Measurements from ENCODE around the gene PYGM. TPM values are rescaled to one million over a fixed set of nuclear protein-coding genes. Genes with fewer than 3 reads are reported as not detected.
"Not testable (repeated sequence)": the region's sequence is repeated elsewhere in the genome, so short reads cannot be mapped to it uniquely, and the experiment has no call there.

The PYGM gene
- total RNA-seq, 6 experiments from 2014 or later: 0.11 to 0.21 (median 0.13) TPM; not detected in 2

DNA sequence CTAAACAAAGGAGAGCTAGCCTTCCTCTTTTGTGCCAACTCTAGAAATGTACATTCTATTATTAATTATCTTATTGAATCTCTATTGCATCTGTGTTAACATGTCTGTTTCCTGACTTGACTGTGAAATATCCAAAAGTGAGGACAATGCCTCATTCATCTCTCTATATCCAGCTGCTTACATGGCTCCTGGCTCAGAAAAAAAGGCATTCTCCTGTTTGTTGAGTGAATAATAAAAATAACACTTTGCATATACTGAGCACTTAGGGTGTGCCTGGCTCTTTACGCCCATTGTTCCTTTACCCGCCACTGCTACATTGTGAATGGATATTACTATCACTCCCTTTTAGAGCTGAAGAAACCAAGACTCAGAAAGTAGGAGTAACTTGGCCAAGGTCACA lies 56.7 kb downstream of the PYGM start:
- Mint-ChIP-seq H3K27me3 (ENCODE audit: insufficient read depth) (peaks cover 38% of the 10 kb centered on the region), H3K9me3 (no peaks in the 10 kb centered on the region), H3K4me3 (no peak overlapping the region), H3K4me1 (ENCODE audit: low read depth) (no peaks in the 10 kb centered on the region), H3K27ac (no peak overlapping the region), H3K36me3 (ENCODE audit: low read depth) (no peaks in the 10 kb centered on the region)
- no peak for DNase-seq
- TF ChIP-seq CTCF (IDR thresholded peaks at IDR 0.05): no peak

GRCh38 chr11:64701956-64702355 lies 57.8 kb downstream of the PYGM start:
- H3K36me3 Mint-ChIP-seq (ENCODE audit: low read depth); H3K4me1 Mint-ChIP-seq (ENCODE audit: low read depth): not testable (repeated sequence)
- peaks cover 47% of the 10 kb centered on the region for H3K27me3 Mint-ChIP-seq (ENCODE audit: insufficient read depth)

DNA sequence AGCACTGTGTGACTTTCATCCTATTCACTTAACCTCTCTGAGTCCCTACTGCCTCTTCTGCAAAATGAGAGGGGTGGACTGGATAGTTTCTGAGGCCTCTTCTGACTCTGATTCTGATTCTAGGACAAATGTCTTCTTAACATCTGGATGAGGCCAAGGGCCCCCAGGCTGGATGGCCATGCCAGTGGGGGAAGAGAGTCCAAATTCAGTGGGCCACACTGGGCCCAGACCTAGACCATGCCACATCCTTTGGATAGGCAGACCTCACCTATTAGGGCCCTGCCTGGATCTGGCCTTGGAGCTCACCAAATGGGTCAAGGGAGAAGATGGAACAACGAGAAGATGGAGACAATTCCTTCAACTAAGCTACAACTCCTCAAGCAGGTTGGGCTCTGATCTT lies 61.3 kb downstream of the PYGM start:
- Mint-ChIP-seq H3K36me3 (ENCODE audit: low read depth) (no peaks in the 10 kb centered on the region), H3K27ac (no peak overlapping the region), H3K9me3 (no peaks in the 10 kb centered on the region), H3K27me3 (ENCODE audit: insufficient read depth) (peaks cover 58% of the 10 kb centered on the region), H3K4me3 (no peak overlapping the region), H3K4me1 (ENCODE audit: low read depth) (no peaks in the 10 kb centered on the region)
- TF ChIP-seq CTCF (IDR thresholded peaks at IDR 0.05): no peak
- DNase-seq: no peak

More at GRCh38 chr11:64701956-64702355, 57.8 kb downstream of the PYGM start:
- H3K4me3 Mint-ChIP-seq, H3K9me3 Mint-ChIP-seq, DNase-seq, H3K27ac Mint-ChIP-seq: not testable (repeated sequence)

- Mint-ChIP-seq H3K27ac (no peak overlapping the region), H3K36me3 (ENCODE audit: low read depth) (no peaks in the 10 kb centered on the region), H3K4me1 (ENCODE audit: low read depth) (no peaks in the 10 kb centered on the region), H3K27me3 (ENCODE audit: insufficient read depth) (peaks cover 64% of the 10 kb centered on the region), H3K4me3 (no peak overlapping the region), H3K9me3 (no peaks in the 10 kb centered on the region)
- TF ChIP-seq CTCF (IDR thresholded peaks at IDR 0.05): no peak
- no peak for DNase-seq
These were observed 62.0 kb downstream of the PYGM start for GRCh38 chr11:64697663-64698375.

Other genes starting within 250 kb of the PYGM start
- gene SLC22A11, start 204.0 kb downstream of the PYGM start, total RNA-seq (2021; fragmentation: NEBNext Ultra II Directional; extraction: Animal tissue kit (Norgen Biotek cat#: 25700)): not detected
- gene SLC22A12, start 168.8 kb downstream of the PYGM start, total RNA-seq (2021; fragmentation: NEBNext Ultra II Directional; extraction: Animal tissue kit (Norgen Biotek cat#: 25700)): not detected
- under 1 TPM in 5 of 6 experiments, not detected in 1; 0.14 to 0.51 (median 0.31) TPM for gene NRXN2, start 36.8 kb downstream of the PYGM start, total RNA-seq (2021; fragmentation: NEBNext Ultra II Directional; extraction: Animal tissue kit (Norgen Biotek cat#: 25700))
- under 1 TPM in 4 of 6 experiments, not detected in 2; 0.43 to 0.68 (median 0.48) TPM for gene RASGRP2, start 15.8 kb downstream of the PYGM start, total RNA-seq (2021; fragmentation: NEBNext Ultra II Directional; extraction: Animal tissue kit (Norgen Biotek cat#: 25700))
- 100 to 1,000 TPM; 195 to 244 (median 208) TPM for gene SF1, start 18.6 kb upstream of the PYGM start, total RNA-seq (2021; fragmentation: NEBNext Ultra II Directional; extraction: Animal tissue kit (Norgen Biotek cat#: 25700))
- 10 to 100 TPM; 18.0 to 21.6 (median 20.9) TPM for gene MAP4K2, start 43.2 kb upstream of the PYGM start, total RNA-seq (2021; fragmentation: NEBNext Ultra II Directional; extraction: Animal tissue kit (Norgen Biotek cat#: 25700))
- 10 to 100 TPM; 23.9 to 35.5 (median 26.9) TPM for gene MEN1, start 50.6 kb upstream of the PYGM start, total RNA-seq (2021; fragmentation: NEBNext Ultra II Directional; extraction: Animal tissue kit (Norgen Biotek cat#: 25700))
- under 1 TPM in 5 of 6 experiments, not detected in 1; 0.02 to 0.21 (median 0.05) TPM for gene CDC42BPG, start 84.7 kb upstream of the PYGM start, total RNA-seq (2021; fragmentation: NEBNext Ultra II Directional; extraction: Animal tissue kit (Norgen Biotek cat#: 25700))
- 100 to 1,000 TPM; 189 to 227 (median 197) TPM for gene EHD1, start 118.6 kb upstream of the PYGM start, total RNA-seq (2021; fragmentation: NEBNext Ultra II Directional; extraction: Animal tissue kit (Norgen Biotek cat#: 25700))
- gene ATG2A, start 157.2 kb upstream of the PYGM start, total RNA-seq (2021; fragmentation: NEBNext Ultra II Directional; extraction: Animal tissue kit (Norgen Biotek cat#: 25700)): 10 to 100 TPM; 19.0 to 21.7 (median 20.0) TPM
- 10 to 100 TPM; 16.2 to 28.1 (median 19.6) TPM for gene PPP2R5B, start 164.7 kb upstream of the PYGM start, total RNA-seq (2021; fragmentation: NEBNext Ultra II Directional; extraction: Animal tissue kit (Norgen Biotek cat#: 25700))
- not detected for gene GPHA2, start 175.9 kb upstream of the PYGM start, total RNA-seq (2021; fragmentation: NEBNext Ultra II Directional; extraction: Animal tissue kit (Norgen Biotek cat#: 25700))
- not detected for gene MAJIN, start 212.1 kb upstream of the PYGM start, total RNA-seq (2021; fragmentation: NEBNext Ultra II Directional; extraction: Animal tissue kit (Norgen Biotek cat#: 25700))
- under 1 TPM; 0.22 to 0.45 (median 0.36) TPM for gene BATF2, start 237.0 kb upstream of the PYGM start, total RNA-seq (2021; fragmentation: NEBNext Ultra II Directional; extraction: Animal tissue kit (Norgen Biotek cat#: 25700))

All from HFFc6 (cell line).